Lung (tissue), 12 donors: ENCODE data around the gene NRSN2. TPM values are rescaled to one million over a fixed set of nuclear protein-coding genes. Genes with fewer than 3 reads are reported as not detected.
"Not testable (repeated sequence)": the region's sequence is repeated elsewhere in the genome, so short reads cannot be mapped to it uniquely, and the experiment has no call there.

Experiments used
- ATAC-seq: fragments of 200-7000 bp; cut with Tn5 transposase; one replicate; pipeline ENCODE4 v1.9.1; 2020; ENCODE audit warnings: moderate number of reproducible peaks; ENCODE audit not compliant: insufficient read depth, low FRiP score
- DNase-seq, 3 donors: peaks; one replicate each; pipeline ENCODE4 v3.0.0-alpha.2; 2013 to 2017
- H3K27ac ChIP-seq, 2 donors: one replicate each; pipeline ENCODE4 v1.5.1; 2013; ENCODE audit warnings: mild to moderate bottlenecking in 2 of 2, moderate library complexity in 2 of 2, control low read depth in 1 of 2, inconsistent platforms in 1 of 2, low read depth in 1 of 2, low read length in 1 of 2
- H3K27me3 ChIP-seq, 3 donors: one replicate each; pipeline ENCODE4 v1.5.1; 2013; ENCODE audit warnings: low read length in 2 of 3; ENCODE audit not compliant: control insufficient read depth in 3 of 3, insufficient read depth in 3 of 3
- H3K36me3 ChIP-seq, 4 donors: one replicate each; pipeline ENCODE4 v1.5.1; 2013; ENCODE audit warnings: low read length in 4 of 4, mild to moderate bottlenecking in 1 of 4, moderate library complexity in 1 of 4; ENCODE audit not compliant: control insufficient read depth in 4 of 4, insufficient read depth in 4 of 4
- H3K4me1 ChIP-seq, 5 donors: one replicate each; pipeline ENCODE4 v1.5.1; 2013; ENCODE audit warnings: low read length in 5 of 5, mild to moderate bottlenecking in 2 of 5, moderate library complexity in 1 of 5; ENCODE audit not compliant: control insufficient read depth in 5 of 5, insufficient read depth in 5 of 5
- H3K4me3 ChIP-seq: one replicate; pipeline ENCODE4 v1.5.1; 2013; ENCODE audit warnings: mild to moderate bottlenecking, control low read depth, moderate library complexity
- H3K9ac ChIP-seq, 2 donors: one replicate each; pipeline ENCODE4 v1.5.1; 2013; ENCODE audit warnings: low read length in 2 of 2, control low read depth in 1 of 2; ENCODE audit not compliant: insufficient read depth in 1 of 2
- H3K9me3 ChIP-seq, 4 donors: one replicate each; pipeline ENCODE4 v1.5.1; 2013; ENCODE audit warnings: low read length in 3 of 4, mild to moderate bottlenecking in 1 of 4, moderate library complexity in 1 of 4; ENCODE audit not compliant: control insufficient read depth in 4 of 4, insufficient read depth in 3 of 4
- WGBS, 2 donors: extraction: QIAGEN DNeasy Blood & Tissue Kit; methylation state at CpG; one replicate each; pipeline ENCODE4 v1.1.7; 2013; 5-methylcytosine and 5-hydroxymethylcytosine counted together
- polyA plus RNA-seq, 2 donors: library from polyadenylated mRNA; stranded (reverse); fragments of 200-250 nt; gene quantifications; one replicate each; pipeline ENCODE4 v1.2.1, GENCODE V29; 2013
- total RNA-seq, 2 donors: library from RNA; depleted of rRNA in 1 of 2; stranded (reverse); fragments of >200 nt in 1 of 2; gene quantifications; one replicate each; pipeline ENCODE4 v1.2.1, GENCODE V29; 2014 to 2021
- TF ChIP-seq, protein P1 (sequence below): IDR thresholded peaks from 2 replicates; pipeline ENCODE4 v1.5.1; 2012; ENCODE audit warnings: mild to moderate bottlenecking; ENCODE audit errors: control extremely low read depth, extremely low read depth
- donor health status: control.
- donor health status: control.
- donor health status: Bipolar disorder and iron deficiency.
- donor health status: healthy.
- donor health status: DM: yes; HTN: yes; CAD: no.

The NRSN2 gene
- total and polyA plus RNA-seq, 4 donors, result 15.3 to 43.7 (median 28.6) TPM

DNA sequence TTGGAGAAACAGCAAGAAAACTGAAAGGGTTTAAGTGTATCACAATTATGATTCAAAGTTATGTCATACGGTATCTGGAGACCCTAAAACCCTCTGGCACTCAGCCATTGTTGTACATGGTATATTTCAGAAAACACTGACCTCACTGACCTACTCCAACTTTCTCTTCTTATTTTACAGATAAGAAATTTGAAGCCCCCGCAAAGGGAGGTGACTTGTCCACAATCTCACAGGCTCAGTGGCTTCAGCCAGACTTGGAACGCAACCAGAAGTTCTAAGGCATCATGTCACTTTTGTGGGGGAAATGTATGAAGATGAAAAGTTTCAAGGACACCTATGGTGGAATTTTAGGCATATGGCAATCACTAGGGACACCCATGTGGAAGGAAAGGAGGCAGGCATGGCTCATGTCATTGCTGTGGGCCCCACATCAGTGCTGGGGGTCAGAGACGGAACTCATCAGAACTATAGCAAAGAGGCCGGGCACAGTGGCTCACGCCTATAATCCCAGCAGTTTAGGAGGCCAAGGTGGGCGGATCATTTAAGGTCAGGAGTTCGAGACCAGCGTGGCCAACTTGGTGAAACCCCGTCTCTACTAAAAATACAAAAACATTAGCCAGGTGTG, 28.5 kb downstream of the NRSN2 start:
- 90 to 92% methylated on average over 10 of the region's 10 CpGs for WGBS, 2 donors
- peaks cover 0 to 18% (median 15%) of the 10 kb centered on the region in 5 donors for H3K4me1 ChIP-seq
- H3K4me3 ChIP-seq, result no peak overlapping the region
- no peak for DNase-seq
- no peak overlapping the region for H3K27ac ChIP-seq
- TF ChIP-seq, protein P1, sequence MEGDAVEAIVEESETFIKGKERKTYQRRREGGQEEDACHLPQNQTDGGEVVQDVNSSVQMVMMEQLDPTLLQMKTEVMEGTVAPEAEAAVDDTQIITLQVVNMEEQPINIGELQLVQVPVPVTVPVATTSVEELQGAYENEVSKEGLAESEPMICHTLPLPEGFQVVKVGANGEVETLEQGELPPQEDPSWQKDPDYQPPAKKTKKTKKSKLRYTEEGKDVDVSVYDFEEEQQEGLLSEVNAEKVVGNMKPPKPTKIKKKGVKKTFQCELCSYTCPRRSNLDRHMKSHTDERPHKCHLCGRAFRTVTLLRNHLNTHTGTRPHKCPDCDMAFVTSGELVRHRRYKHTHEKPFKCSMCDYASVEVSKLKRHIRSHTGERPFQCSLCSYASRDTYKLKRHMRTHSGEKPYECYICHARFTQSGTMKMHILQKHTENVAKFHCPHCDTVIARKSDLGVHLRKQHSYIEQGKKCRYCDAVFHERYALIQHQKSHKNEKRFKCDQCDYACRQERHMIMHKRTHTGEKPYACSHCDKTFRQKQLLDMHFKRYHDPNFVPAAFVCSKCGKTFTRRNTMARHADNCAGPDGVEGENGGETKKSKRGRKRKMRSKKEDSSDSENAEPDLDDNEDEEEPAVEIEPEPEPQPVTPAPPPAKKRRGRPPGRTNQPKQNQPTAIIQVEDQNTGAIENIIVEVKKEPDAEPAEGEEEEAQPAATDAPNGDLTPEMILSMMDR, result no peak
- H3K9ac ChIP-seq, result no peak overlapping the region
- no peak for ATAC-seq
- H3K27me3 ChIP-seq, result no peaks in the 10 kb centered on the region
- H3K36me3 ChIP-seq, result no peaks in the 10 kb centered on the region
- no peaks in the 10 kb centered on the region for H3K9me3 ChIP-seq

DNA sequence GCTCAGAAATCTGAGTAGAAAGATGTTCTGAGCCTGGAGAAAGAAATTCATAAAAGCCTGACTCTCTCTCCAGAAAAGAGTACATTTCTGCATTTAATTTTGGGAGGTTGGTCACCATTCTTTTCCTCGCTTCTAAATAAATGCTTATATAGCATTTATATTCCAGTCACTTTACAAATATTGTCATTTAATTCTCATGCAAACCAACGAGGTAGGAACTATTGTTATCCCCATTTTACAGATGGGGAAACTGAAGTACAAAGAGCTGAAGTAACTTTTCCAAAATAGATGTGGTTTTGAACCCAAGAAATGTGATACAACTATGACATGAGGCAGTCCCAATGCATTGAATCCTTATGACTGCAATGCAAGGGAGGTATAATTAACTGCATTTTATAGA, 29.2 kb downstream of the NRSN2 start:
- ATAC-seq (no peak), DNase-seq (no peak)
- H3K27ac ChIP-seq, result no peak overlapping the region
- peaks cover 0 to 16% (median 12%) of the 10 kb centered on the region in 5 donors for H3K4me1 ChIP-seq
- no peaks in the 10 kb centered on the region for H3K36me3 ChIP-seq
- H3K4me3 ChIP-seq, result no peak overlapping the region
- no peak overlapping the region for H3K9ac ChIP-seq
- H3K27me3 ChIP-seq, result no peaks in the 10 kb centered on the region
- TF ChIP-seq, protein P1, result no peak
- no peaks in the 10 kb centered on the region for H3K9me3 ChIP-seq
- 35 to 50% methylated on average over 2 of the region's 2 CpGs for WGBS, 2 donors

- Histone ChIP-seq H3K27ac (no peak overlapping the region), H3K36me3 (no peaks in the 10 kb centered on the region), H3K9ac (no peak overlapping the region), H3K4me1 (peaks cover 0 to 11% (median 8%) of the 10 kb centered on the region in 5 donors), H3K27me3 (no peaks in the 10 kb centered on the region), H3K4me3 (no peak overlapping the region), H3K9me3 (no peaks in the 10 kb centered on the region)
- 68 to 79% methylated on average over 2 of the region's 2 CpGs for WGBS, 2 donors
- ATAC-seq, result no peak
- no peak for DNase-seq
- TF ChIP-seq, protein P1, result no peak
Observed at GRCh38 chr20:376750-377149, 29.8 kb downstream of the NRSN2 start.

DNA sequence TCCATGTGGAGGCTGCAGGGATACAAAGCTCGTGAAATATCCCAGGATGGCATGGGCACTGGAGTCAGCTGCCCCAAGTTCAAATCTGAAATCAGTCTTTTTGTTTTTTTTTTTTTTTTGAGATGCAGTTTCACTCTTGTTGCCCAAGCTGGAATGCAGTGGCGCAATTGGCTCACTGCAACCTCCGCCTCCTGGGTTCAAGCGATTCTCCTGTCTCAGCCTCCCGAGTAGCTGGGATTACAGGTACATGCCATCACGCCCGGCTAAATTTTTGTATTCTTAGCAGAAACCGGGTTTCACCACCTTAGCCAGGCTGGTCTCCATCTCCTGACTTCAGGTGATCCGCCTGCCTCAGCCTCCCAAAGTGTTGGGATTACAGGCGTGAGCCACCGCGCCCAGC, 30.7 kb downstream of the NRSN2 start:
- not testable (repeated sequence) for H3K27ac ChIP-seq, H3K4me3 ChIP-seq, H3K9ac ChIP-seq, DNase-seq, H3K9me3 ChIP-seq, ATAC-seq, H3K27me3 ChIP-seq, H3K36me3 ChIP-seq
- 89 to 92% methylated on average over 12 of the region's 12 CpGs for WGBS, 2 donors
- H3K4me1 ChIP-seq, result peaks cover 0 to 11% (median 6%) of the 10 kb centered on the region in 5 donors
